ENCODE results near the gene BACH1.

The BACH1 gene

GRCh38 chr21:29394051-29394450 lies 95.3 kb downstream of the BACH1 start:
- TF ChIP-seq, protein P1, sequence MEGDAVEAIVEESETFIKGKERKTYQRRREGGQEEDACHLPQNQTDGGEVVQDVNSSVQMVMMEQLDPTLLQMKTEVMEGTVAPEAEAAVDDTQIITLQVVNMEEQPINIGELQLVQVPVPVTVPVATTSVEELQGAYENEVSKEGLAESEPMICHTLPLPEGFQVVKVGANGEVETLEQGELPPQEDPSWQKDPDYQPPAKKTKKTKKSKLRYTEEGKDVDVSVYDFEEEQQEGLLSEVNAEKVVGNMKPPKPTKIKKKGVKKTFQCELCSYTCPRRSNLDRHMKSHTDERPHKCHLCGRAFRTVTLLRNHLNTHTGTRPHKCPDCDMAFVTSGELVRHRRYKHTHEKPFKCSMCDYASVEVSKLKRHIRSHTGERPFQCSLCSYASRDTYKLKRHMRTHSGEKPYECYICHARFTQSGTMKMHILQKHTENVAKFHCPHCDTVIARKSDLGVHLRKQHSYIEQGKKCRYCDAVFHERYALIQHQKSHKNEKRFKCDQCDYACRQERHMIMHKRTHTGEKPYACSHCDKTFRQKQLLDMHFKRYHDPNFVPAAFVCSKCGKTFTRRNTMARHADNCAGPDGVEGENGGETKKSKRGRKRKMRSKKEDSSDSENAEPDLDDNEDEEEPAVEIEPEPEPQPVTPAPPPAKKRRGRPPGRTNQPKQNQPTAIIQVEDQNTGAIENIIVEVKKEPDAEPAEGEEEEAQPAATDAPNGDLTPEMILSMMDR (IDR thresholded peaks at IDR 0.05; ENCODE audit: low read depth, low read length) = no peak
- no peak for DNase-seq (ENCODE audit: low read depth in 2 of 2)

More at GRCh38 chr21:29394051-29394450, 95.3 kb downstream of the BACH1 start:
- no peak overlapping the region for H3K4me3 ChIP-seq (replicated peaks in 1 of 2; ENCODE audit: low read depth in 2 of 2, low read length in 2 of 2)

All from cardiac fibroblast (primary cell).